Pulmonary artery endothelial cell (primary cell): ENCODE measurements around the gene PDE11A. TPM values are rescaled to one million over a fixed set of nuclear protein-coding genes. Genes with fewer than 3 reads are reported as not detected.

Source experiments
- DNase-seq: peaks from one replicate; pipeline ENCODE4 v3.0.0-alpha.2; 2011; ENCODE audit warnings: low read depth, low spot score
- total RNA-seq: library from RNA; depleted of rRNA; stranded (reverse); fragments of >200 nt; gene quantifications from 2 replicates; pipeline ENCODE4 v1.2.3, GENCODE V29; 2014

The PDE11A gene
- total RNA-seq, 1 donor from 2014 or later, result under 0.01 TPM

DNA sequence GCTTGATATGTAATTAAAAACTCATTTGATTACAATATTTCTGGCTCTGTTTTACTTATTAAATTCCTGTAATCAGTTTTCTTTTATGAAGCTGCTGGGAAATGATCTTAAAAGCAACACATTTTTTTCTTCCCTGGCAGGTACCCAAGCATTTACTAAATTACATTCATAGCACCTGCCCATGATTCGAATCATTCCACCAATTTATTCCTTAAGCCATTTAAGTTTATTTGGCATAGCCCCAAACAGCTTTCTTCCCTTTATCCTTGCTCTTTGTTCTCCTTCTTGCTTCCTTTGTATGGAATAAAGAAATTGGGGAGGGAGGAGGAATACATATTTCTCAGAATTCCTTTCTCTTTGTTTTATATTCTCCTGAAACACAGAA lies 438.7 kb downstream of the PDE11A start:
- no peak for DNase-seq

DNA sequence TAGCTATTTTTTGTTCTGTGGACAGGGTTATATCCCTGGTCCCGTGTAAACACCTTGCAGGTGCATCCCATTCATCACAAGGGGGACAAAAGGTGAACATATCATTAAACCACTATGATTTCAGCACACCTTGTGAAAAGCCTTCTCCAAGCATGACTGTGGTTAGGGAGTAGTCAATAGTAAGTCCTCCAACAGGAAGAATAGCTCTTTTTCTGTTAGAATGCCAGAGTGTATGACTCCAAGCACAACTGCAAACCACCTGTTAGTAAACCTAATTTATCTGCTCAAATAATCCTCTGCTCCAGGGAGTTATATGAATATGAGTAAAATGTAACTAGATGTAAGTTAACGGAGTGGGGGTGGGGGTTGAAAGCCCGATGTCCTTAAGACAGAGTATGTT lies 439.5 kb downstream of the PDE11A start:
- no peak for DNase-seq

- DNase-seq, result no peak
Observed at GRCh38 chr2:177631680-177632079, 440.9 kb downstream of the PDE11A start.

GRCh38 chr2:177629357-177630024 lies 443.1 kb downstream of the PDE11A start:
- DNase-seq, result no peak

DNA sequence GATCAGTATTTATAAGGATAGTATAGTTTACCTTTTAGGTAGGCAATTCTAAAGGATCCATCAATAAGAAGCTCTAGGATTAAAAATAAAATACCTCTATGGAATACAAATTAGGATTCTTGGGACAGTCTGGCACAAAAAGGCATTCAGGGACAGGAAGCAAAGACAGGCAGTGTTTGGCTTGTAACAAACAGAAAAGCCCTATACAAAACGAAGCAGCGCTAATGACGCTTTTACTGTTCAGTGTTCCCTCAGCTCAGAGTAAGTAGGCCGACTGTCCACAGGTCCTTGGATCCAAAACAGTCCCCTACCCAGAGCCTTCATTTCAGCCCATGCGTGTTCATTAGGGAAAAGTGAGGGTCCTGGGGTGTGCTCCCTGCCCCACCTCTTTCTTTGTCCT lies 443.7 kb downstream of the PDE11A start:
- no peak for DNase-seq

GRCh38 chr2:177625744-177626650 lies 446.6 kb downstream of the PDE11A start:
- DNase-seq, result no peak

DNA sequence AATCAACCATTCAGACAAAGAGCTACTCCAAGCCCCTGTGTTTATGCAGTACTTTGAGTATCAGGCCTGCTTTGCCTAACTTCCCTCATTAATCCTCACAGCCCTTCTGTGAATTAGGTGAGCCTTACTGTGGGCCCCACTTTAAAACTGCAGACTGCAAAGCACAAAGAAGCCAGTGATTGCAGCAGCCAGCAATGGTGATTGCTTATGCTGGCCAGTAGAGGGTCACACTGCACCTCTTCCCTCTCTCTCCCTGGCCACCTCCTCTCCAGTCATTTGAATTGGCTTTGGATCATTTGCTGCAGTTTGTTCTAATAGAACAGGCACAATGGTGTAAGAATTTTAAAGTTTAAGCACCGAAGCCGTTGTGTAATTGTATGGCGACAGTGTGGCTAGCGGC lies 450.1 kb downstream of the PDE11A start:
- DNase-seq, result no peak

- no peak for DNase-seq
Observed at GRCh38 chr2:177619986-177620385, 452.6 kb downstream of the PDE11A start.

DNA sequence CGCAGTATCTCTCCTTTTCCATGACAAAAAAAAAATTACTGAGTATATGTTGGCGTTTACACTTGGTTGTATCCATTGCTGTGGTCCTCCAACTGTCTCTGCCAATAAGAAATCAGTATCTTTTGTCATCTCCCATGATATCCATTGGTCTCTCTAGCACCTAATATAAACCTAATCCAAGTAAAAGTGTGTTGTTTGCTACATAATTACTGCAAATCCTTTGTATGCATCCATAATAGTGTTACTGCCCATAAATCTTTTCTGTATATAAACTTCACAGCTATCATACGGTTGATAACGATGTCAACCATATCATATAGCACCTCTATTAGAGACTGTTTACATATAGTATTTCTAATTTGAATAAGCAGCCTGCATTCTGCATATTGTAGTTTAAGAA lies 453.1 kb downstream of the PDE11A start:
- no peak for DNase-seq

- DNase-seq, result peak; percentile 54
Observed at GRCh38 chr2:177618255-177619253, 454.0 kb downstream of the PDE11A start.

DNA sequence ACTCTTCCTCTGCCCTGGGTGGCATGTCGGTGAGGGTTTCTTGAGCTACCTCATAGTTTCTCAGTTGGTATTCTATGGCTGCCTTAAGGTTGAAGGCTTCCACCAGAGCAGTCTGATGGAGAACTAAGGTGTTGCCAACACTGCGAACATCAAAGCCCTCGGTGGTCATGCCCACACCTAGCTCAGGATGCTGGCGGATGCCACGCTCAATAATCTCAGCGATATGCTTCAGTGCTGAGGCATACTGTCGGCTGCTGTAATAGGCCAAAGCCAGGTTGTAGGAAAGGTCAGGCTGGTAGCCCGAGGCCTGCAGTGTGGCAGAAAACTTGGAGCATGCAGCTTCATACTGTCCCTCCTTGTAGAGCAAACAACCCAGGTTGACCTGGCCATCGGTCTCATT lies 454.7 kb downstream of the PDE11A start:
- DNase-seq, result no peak

- DNase-seq, result no peak
Observed at GRCh38 chr2:177616731-177617130, 455.8 kb downstream of the PDE11A start.

- DNase-seq, result no peak
Observed at GRCh38 chr2:177616066-177616465, 456.5 kb downstream of the PDE11A start.

- no peak for DNase-seq
Observed at GRCh38 chr2:177612659-177613058, 459.9 kb downstream of the PDE11A start.

- DNase-seq, result no peak
Observed at GRCh38 chr2:177611310-177611886, 461.2 kb downstream of the PDE11A start.

GRCh38 chr2:177610813-177611212 lies 461.8 kb downstream of the PDE11A start:
- no peak for DNase-seq

DNA sequence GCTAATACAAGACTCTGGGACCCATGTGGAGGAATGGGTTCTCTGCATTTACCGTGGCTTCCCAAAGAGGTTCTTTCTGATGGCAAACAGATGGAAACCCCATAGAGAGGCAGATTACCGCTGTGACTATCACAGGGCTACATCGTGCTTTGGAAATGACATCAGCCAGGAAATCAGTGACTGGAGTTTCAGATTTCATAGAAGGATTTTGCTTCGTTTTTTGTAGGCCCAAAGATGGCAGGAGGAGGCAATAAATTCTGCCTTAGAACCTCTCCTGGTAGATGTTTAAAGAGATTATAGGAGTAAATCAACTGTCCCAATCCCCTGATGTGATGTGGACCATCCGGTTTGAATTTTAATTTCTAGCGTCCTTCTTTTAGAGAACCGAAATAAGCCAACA lies 465.9 kb downstream of the PDE11A start:
- no peak for DNase-seq

DNA sequence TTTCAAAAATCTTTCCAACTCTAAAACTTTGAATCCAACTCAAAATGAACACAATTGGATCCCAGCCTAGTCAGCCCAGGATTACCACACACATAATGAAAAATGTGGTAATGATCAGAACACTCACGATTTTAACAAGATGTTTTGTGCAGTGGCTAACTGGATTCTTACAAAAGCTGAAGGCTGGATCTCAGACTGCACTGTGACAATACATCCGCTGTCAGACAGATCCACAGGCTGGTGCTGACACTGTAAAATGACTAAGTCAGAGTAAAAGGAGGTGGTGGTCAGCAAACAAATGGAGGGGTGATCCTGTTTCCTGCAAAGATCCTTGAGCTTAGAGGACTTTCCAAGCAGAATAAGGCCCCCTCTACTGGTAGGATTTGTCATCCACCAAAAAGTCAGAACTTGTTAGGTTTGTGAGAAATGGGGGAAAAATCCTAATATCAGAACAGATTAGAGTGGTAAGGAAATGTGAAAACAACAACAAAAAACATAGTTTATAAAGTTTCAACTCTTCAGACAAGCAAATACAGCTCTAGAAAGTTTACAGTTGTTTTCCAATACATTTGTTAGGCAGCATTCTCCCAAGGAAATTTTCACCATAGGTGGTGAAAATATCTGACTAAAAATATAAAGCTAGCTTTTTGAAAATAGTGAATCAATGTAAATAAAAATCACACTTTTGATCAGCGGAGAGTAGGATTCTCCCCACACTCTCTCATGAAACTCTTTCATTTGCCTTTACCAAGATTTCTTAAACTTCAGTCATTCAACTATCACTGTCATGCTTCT lies 468.1 kb downstream of the PDE11A start:
- peak; percentile 35 for DNase-seq

- DNase-seq, result no peak
Observed at GRCh38 chr2:177603768-177604167, 468.8 kb downstream of the PDE11A start.

GRCh38 chr2:177603181-177603580 lies 469.4 kb downstream of the PDE11A start:
- DNase-seq, result no peak
